ENCODE data around the gene SYNDIG1L. TPM values are rescaled to one million over a fixed set of nuclear protein-coding genes. Genes with fewer than 3 reads are reported as not detected.

The SYNDIG1L gene
- total RNA-seq, 1 donor from 2014 or later, result 0.34 TPM

- Mint-ChIP-seq H3K27ac (no peak overlapping the region), H3K27me3 (peaks cover 23% of the 10 kb centered on the region), H3K36me3 (ENCODE audit: insufficient read depth) (no peaks in the 10 kb centered on the region), H3K4me3 (ENCODE audit: low read depth) (no peak overlapping the region), H3K4me1 (ENCODE audit: low read depth) (peaks cover 8% of the 10 kb centered on the region), H3K9me3 (ENCODE audit: low read depth) (no peaks in the 10 kb centered on the region)
- no peak for DNase-seq (ENCODE audit: low spot score, unreplicated experiment)
- TF ChIP-seq, protein P1, sequence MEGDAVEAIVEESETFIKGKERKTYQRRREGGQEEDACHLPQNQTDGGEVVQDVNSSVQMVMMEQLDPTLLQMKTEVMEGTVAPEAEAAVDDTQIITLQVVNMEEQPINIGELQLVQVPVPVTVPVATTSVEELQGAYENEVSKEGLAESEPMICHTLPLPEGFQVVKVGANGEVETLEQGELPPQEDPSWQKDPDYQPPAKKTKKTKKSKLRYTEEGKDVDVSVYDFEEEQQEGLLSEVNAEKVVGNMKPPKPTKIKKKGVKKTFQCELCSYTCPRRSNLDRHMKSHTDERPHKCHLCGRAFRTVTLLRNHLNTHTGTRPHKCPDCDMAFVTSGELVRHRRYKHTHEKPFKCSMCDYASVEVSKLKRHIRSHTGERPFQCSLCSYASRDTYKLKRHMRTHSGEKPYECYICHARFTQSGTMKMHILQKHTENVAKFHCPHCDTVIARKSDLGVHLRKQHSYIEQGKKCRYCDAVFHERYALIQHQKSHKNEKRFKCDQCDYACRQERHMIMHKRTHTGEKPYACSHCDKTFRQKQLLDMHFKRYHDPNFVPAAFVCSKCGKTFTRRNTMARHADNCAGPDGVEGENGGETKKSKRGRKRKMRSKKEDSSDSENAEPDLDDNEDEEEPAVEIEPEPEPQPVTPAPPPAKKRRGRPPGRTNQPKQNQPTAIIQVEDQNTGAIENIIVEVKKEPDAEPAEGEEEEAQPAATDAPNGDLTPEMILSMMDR (IDR thresholded peaks at IDR 0.05; ENCODE audit: unreplicated experiment), result no peak
Observed at GRCh38 chr14:74417611-74418010, 8.4 kb downstream of the SYNDIG1L start.

DNA sequence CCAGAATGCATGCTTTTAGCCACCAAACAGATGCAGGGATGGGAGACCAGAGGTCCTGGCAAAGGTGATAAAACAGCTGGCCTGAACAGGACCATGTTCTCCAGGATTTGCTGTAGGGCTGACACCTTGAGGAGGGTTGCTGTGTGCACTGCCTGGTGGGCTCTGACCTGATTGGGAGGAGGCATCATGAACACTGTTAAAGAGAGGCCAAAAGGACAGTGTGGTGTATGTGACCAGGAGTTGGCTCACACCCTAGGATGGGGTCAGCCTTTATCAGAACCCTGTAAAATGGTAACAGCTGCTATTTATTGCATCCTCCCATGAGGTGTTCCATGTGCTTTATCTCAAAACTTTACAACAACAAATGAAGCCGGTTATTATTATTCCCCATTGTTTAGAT lies 8.8 kb downstream of the SYNDIG1L start:
- H3K4me3 Mint-ChIP-seq (ENCODE audit: low read depth), result no peak overlapping the region
- DNase-seq (ENCODE audit: low spot score, unreplicated experiment), result no peak
- TF ChIP-seq, protein P1 (IDR thresholded peaks at IDR 0.05; ENCODE audit: unreplicated experiment), result no peak
- H3K4me1 Mint-ChIP-seq (ENCODE audit: low read depth), result peaks cover 8% of the 10 kb centered on the region
- no peaks in the 10 kb centered on the region for H3K9me3 Mint-ChIP-seq (ENCODE audit: low read depth)
- H3K27ac Mint-ChIP-seq, result no peak overlapping the region
- H3K27me3 Mint-ChIP-seq, result peaks cover 20% of the 10 kb centered on the region
- no peaks in the 10 kb centered on the region for H3K36me3 Mint-ChIP-seq (ENCODE audit: insufficient read depth)

DNA sequence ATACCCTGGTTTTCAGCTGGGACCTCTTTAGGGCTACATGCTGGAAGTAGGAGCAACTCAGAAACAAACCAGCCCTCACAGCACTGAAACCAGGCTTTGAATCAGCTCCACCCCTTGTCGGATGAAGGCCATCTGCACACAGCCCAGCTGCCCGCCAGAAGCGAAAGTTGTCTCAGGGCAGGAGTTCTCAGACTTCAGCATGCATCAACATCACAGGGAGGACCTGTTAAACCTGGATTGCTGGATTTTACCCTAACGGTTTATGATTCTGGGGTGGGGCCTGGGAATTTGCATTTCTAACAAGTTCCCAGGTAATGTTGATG lies 10.9 kb downstream of the SYNDIG1L start:
- DNase-seq (ENCODE audit: low spot score, unreplicated experiment), result no peak
- H3K4me1 Mint-ChIP-seq (ENCODE audit: low read depth), result peaks cover 8% of the 10 kb centered on the region
- peaks cover 11% of the 10 kb centered on the region for H3K27me3 Mint-ChIP-seq
- no peaks in the 10 kb centered on the region for H3K36me3 Mint-ChIP-seq (ENCODE audit: insufficient read depth)
- H3K27ac Mint-ChIP-seq, result no peak overlapping the region
- no peak overlapping the region for H3K4me3 Mint-ChIP-seq (ENCODE audit: low read depth)
- H3K9me3 Mint-ChIP-seq (ENCODE audit: low read depth), result no peaks in the 10 kb centered on the region
- TF ChIP-seq, protein P1 (IDR thresholded peaks at IDR 0.05; ENCODE audit: unreplicated experiment), result no peak

GRCh38 chr14:74414403-74415114 lies 11.5 kb downstream of the SYNDIG1L start:
- H3K4me3 Mint-ChIP-seq (ENCODE audit: low read depth), result no peak overlapping the region
- peaks cover 12% of the 10 kb centered on the region for H3K27me3 Mint-ChIP-seq
- no peak for DNase-seq (ENCODE audit: low spot score, unreplicated experiment)

DNA sequence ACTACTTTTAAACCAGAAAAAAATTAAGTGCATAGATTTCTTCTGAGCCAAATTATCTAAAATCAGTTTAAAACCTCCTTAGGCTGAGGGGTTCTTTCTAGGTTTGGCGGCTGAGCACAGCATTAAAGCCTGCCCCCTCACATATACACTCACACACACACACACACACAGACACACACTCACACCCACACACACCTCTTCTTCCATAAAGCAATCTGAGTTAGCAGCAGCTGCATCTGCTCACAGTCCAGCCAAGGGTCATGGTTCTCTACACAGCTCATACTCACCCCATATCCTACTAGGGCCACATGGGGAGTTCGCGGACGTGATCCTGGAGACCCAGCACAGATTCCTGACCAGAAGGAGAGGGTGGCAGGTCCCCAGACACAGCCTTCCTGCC lies 12.4 kb downstream of the SYNDIG1L start:
- Mint-ChIP-seq H3K27ac (no peak overlapping the region), H3K4me3 (ENCODE audit: low read depth) (no peak overlapping the region), H3K4me1 (ENCODE audit: low read depth) (peaks cover 8% of the 10 kb centered on the region), H3K36me3 (ENCODE audit: insufficient read depth) (no peaks in the 10 kb centered on the region), H3K27me3 (peaks cover 12% of the 10 kb centered on the region), H3K9me3 (ENCODE audit: low read depth) (no peaks in the 10 kb centered on the region)
- TF ChIP-seq, protein P1 (IDR thresholded peaks at IDR 0.05; ENCODE audit: unreplicated experiment), result no peak
- DNase-seq (ENCODE audit: low spot score, unreplicated experiment), result no peak

More at GRCh38 chr14:74414403-74415114, 11.5 kb downstream of the SYNDIG1L start:
- Mint-ChIP-seq H3K36me3 (ENCODE audit: insufficient read depth) (no peaks in the 10 kb centered on the region), H3K9me3 (ENCODE audit: low read depth) (no peaks in the 10 kb centered on the region), H3K27ac (no peak overlapping the region), H3K4me1 (ENCODE audit: low read depth) (peaks cover 8% of the 10 kb centered on the region)
- TF ChIP-seq, protein P1 (IDR thresholded peaks at IDR 0.05; ENCODE audit: unreplicated experiment), result no peak

Data from progenitor cell of endocrine pancreas (in vitro differentiated cells).